Stimulated activated CD4-positive, alpha-beta T cell treated with anti-CD3 and anti-CD28 coated beads, Interleukin-2, amount 100 ng/mL, for 4 hours (primary cell): Measurements from ENCODE around the gene TRMT1.

ENCODE experiments used
- DNase-seq: peaks from one replicate; pipeline ENCODE4 v3.0.0-alpha.2; 2020; ENCODE audit warnings: low read depth

Gene TRMT1

GRCh38 chr19:13090511-13091231 lies 25.9 kb downstream of the TRMT1 start:
- DNase-seq, result no peak

- DNase-seq, result no peak
Observed at GRCh38 chr19:13089857-13090507, 26.6 kb downstream of the TRMT1 start.

- DNase-seq, result no peak
Observed at GRCh38 chr19:13089139-13089856, 27.2 kb downstream of the TRMT1 start.

- no peak for DNase-seq
Observed at GRCh38 chr19:13087795-13088537, 28.6 kb downstream of the TRMT1 start.

GRCh38 chr19:13087295-13087694 lies 29.2 kb downstream of the TRMT1 start:
- DNase-seq, result no peak

- DNase-seq, result no peak
Observed at GRCh38 chr19:13086341-13086740, 30.2 kb downstream of the TRMT1 start.

- DNase-seq, result no peak
Observed at GRCh38 chr19:13085666-13086065, 30.9 kb downstream of the TRMT1 start.

GRCh38 chr19:13083627-13084026 lies 32.9 kb downstream of the TRMT1 start:
- DNase-seq, result no peak

- DNase-seq, result no peak
Observed at GRCh38 chr19:13083008-13083404, 33.5 kb downstream of the TRMT1 start.

- no peak for DNase-seq
Observed at GRCh38 chr19:13082192-13083007, 34.1 kb downstream of the TRMT1 start.

- DNase-seq, result no peak
Observed at GRCh38 chr19:13079542-13079986, 37.0 kb downstream of the TRMT1 start.

- DNase-seq, result no peak
Observed at GRCh38 chr19:13078897-13079541, 37.5 kb downstream of the TRMT1 start.

- no peak for DNase-seq
Observed at GRCh38 chr19:13078381-13078780, 38.2 kb downstream of the TRMT1 start.

GRCh38 chr19:13077240-13077639 lies 39.3 kb downstream of the TRMT1 start:
- no peak for DNase-seq

GRCh38 chr19:13076787-13077186 lies 39.8 kb downstream of the TRMT1 start:
- DNase-seq, result no peak

- no peak for DNase-seq
Observed at GRCh38 chr19:13076320-13076719, 40.2 kb downstream of the TRMT1 start.

- DNase-seq, result no peak
Observed at GRCh38 chr19:13074378-13074777, 42.2 kb downstream of the TRMT1 start.

GRCh38 chr19:13073263-13073662 lies 43.3 kb downstream of the TRMT1 start:
- no peak for DNase-seq

GRCh38 chr19:13072188-13072908 lies 44.2 kb downstream of the TRMT1 start:
- no peak for DNase-seq
